ENCODE results near the gene BABAM1. TPM values are rescaled to one million over a fixed set of nuclear protein-coding genes. Genes with fewer than 3 reads are reported as not detected.

The BABAM1 gene
- total and polyA plus RNA-seq, 12 donors: 64.5 to 88.2 (median 74.4) TPM

DNA sequence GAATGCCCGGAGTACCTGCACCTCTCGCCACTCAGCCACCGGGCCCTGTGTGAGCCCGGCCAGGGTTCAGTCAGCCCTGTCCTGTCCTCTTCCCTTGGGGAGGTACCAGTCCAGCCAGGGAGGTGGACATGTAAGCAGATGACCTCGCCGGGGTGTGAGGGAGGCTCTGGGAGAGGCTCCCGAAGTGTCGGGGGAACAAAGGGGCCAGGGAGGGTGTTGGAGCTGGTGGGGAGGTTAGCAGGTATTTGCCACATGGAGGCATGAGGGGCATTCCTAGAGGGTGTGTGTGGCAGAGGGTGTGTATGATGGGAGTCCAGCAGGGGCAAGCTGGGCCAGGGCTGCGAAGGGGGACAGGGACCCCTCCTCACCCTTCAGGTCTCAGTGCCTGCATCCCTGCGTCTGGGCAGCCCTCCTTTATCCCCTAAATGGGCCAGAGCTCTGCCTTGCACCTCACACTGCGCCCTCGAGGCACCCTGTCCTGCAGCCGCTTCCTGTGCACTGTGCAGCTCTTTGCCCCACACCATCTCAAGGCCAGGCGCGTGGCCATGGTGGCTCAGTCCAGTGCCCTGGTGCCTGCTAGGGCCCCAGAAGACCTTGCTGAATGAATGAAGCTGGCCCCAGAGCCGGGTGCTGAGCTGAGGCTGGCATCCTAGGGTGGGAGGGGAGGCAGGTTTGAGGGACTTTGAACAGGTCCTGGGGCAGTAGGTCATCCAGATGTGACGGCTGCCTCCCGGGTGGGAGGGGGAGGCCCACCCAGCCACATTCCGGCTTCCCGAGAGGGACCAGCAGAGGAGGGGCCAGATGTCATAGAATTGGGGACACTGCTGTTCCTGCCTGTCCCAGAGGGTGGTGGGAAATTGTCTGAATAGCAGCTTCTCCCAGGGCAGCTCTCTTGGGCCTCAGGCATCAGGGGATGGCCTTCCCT lies 45.2 kb downstream of the BABAM1 start:
- no peaks in the 10 kb centered on the region for H3K9me3 ChIP-seq
- DNase-seq: no peak
- H3K27me3 ChIP-seq: no peaks in the 10 kb centered on the region
- no peak overlapping the region for H3K27ac ChIP-seq
- 85 to 86% methylated on average over 20 of the region's 20 CpGs for WGBS, 2 donors
- ATAC-seq: no peak
- intact Hi-C loops (cut with DNase I): no loop called here
- H3K4me1 ChIP-seq: peaks cover 5 to 42% (median 28%) of the 10 kb centered on the region in 9 donors
- no peak overlapping the region for H3K4me3 ChIP-seq
- peaks cover 0 to 46% (median 21%) of the 10 kb centered on the region in 9 donors for H3K36me3 ChIP-seq
- TF ChIP-seq, protein P1, sequence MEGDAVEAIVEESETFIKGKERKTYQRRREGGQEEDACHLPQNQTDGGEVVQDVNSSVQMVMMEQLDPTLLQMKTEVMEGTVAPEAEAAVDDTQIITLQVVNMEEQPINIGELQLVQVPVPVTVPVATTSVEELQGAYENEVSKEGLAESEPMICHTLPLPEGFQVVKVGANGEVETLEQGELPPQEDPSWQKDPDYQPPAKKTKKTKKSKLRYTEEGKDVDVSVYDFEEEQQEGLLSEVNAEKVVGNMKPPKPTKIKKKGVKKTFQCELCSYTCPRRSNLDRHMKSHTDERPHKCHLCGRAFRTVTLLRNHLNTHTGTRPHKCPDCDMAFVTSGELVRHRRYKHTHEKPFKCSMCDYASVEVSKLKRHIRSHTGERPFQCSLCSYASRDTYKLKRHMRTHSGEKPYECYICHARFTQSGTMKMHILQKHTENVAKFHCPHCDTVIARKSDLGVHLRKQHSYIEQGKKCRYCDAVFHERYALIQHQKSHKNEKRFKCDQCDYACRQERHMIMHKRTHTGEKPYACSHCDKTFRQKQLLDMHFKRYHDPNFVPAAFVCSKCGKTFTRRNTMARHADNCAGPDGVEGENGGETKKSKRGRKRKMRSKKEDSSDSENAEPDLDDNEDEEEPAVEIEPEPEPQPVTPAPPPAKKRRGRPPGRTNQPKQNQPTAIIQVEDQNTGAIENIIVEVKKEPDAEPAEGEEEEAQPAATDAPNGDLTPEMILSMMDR (IDR thresholded peaks at IDR 0.05): no peak

- Histone ChIP-seq H3K4me1 (peaks cover 5 to 29% (median 25%) of the 10 kb centered on the region in 9 donors), H3K4me3 (no peak overlapping the region), H3K27me3 (no peaks in the 10 kb centered on the region), H3K36me3 (peaks cover 0 to 61% (median 21%) of the 10 kb centered on the region in 9 donors), H3K27ac (no peak overlapping the region), H3K9me3 (no peaks in the 10 kb centered on the region)
- TF ChIP-seq, protein P1 (IDR thresholded peaks at IDR 0.05): no peak
- no peak for DNase-seq
- no peak for ATAC-seq
- intact Hi-C loops (cut with DNase I): no loop called here
- 90 to 92% methylated on average over 19 of the region's 19 CpGs for WGBS, 2 donors
These were observed 46.9 kb downstream of the BABAM1 start for GRCh38 chr19:17314007-17314593.

GRCh38 chr19:17318966-17319365 lies 51.7 kb downstream of the BABAM1 start:
- DNase-seq (no peak), ATAC-seq (no peak)
- Histone ChIP-seq H3K4me1 (peaks cover 0 to 2% (median 0%) of the 10 kb centered on the region in 9 donors), H3K9me3 (no peaks in the 10 kb centered on the region), H3K4me3 (no peak overlapping the region), H3K27me3 (no peaks in the 10 kb centered on the region), H3K27ac (no peak overlapping the region), H3K36me3 (peaks cover 0 to 88% (median 32%) of the 10 kb centered on the region in 9 donors)
- TF ChIP-seq, protein P1 (IDR thresholded peaks at IDR 0.05): no peak
- 79 to 83% methylated on average over 6 of the region's 6 CpGs for WGBS, 2 donors
- intact Hi-C loops (cut with DNase I): no loop called here

GRCh38 chr19:17319473-17320238 lies 52.4 kb downstream of the BABAM1 start:
- DNase-seq: no peak
- Histone ChIP-seq H3K27ac (no peak overlapping the region), H3K9me3 (no peaks in the 10 kb centered on the region), H3K4me1 (peaks cover 0 to 7% (median 0%) of the 10 kb centered on the region in 9 donors), H3K36me3 (peaks cover 0 to 82% (median 29%) of the 10 kb centered on the region in 9 donors), H3K27me3 (no peaks in the 10 kb centered on the region), H3K4me3 (no peak overlapping the region)
- intact Hi-C loops (cut with DNase I): no loop called here
- TF ChIP-seq, protein P1 (IDR thresholded peaks at IDR 0.05): no peak
- 94% methylated on average over 40 of the region's 40 CpGs for WGBS, 2 donors
- no peak for ATAC-seq
